GM06990 (cell line): ENCODE measurements around the gene SSBP3.

Experiments
- DNase-seq: peaks from one replicate; pipeline ENCODE4 v3.0.0-alpha.2; 2011; ENCODE audit not compliant: insufficient read length; ENCODE audit errors: extremely low read depth
- H3K27me3 ChIP-seq: replicated peaks from 2 replicates; pipeline ENCODE4 v1.6.0; 2011; ENCODE audit warnings: low read length; ENCODE audit not compliant: control insufficient read depth, insufficient read depth
- H3K36me3 ChIP-seq: 2 replicates; pipeline ENCODE4 v1.5.1; 2011; ENCODE audit warnings: low read length; ENCODE audit not compliant: control insufficient read depth, insufficient read depth
- H3K4me3 ChIP-seq: replicated peaks from 2 replicates; pipeline ENCODE4 v1.5.1; 2011; ENCODE audit warnings: low read depth, mild to moderate bottlenecking, control low read depth, low read length
- TF ChIP-seq, protein P1 (sequence below): IDR thresholded peaks from 2 replicates; pipeline ENCODE4 v1.5.1; 2011; ENCODE audit warnings: low read length, control low read depth, mild to moderate bottlenecking, inconsistent platforms; ENCODE audit not compliant: insufficient read depth, poor library complexity, severe bottlenecking

The SSBP3 gene

GRCh38 chr1:54401799-54402198, 4.4 kb downstream of the SSBP3 start:
- Histone ChIP-seq H3K4me3 (no peak overlapping the region), H3K27me3 (no peaks in the 10 kb centered on the region), H3K36me3 (peaks cover 9% of the 10 kb centered on the region)
- TF ChIP-seq, protein P1, sequence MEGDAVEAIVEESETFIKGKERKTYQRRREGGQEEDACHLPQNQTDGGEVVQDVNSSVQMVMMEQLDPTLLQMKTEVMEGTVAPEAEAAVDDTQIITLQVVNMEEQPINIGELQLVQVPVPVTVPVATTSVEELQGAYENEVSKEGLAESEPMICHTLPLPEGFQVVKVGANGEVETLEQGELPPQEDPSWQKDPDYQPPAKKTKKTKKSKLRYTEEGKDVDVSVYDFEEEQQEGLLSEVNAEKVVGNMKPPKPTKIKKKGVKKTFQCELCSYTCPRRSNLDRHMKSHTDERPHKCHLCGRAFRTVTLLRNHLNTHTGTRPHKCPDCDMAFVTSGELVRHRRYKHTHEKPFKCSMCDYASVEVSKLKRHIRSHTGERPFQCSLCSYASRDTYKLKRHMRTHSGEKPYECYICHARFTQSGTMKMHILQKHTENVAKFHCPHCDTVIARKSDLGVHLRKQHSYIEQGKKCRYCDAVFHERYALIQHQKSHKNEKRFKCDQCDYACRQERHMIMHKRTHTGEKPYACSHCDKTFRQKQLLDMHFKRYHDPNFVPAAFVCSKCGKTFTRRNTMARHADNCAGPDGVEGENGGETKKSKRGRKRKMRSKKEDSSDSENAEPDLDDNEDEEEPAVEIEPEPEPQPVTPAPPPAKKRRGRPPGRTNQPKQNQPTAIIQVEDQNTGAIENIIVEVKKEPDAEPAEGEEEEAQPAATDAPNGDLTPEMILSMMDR: no peak
- DNase-seq: no peak

DNA sequence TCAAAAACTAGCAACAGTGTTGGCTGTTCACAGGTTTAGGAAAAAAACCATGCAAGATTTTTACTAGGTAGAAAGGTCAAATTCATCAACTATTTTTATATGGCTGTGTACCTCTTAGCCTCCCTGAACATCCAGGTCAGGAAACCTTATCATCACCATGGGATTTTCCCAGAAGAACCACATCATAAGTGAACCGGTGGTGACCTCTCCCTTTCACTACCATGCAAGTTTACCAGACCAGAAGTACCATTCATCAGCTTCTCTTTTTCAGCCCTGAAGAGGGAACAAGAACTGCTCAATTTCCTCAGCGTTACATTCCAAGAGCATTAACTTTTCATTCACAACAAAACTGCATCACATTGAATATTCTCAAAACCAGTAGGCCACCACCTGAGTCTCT, 5.9 kb downstream of the SSBP3 start:
- TF ChIP-seq, protein P1: no peak
- no peaks in the 10 kb centered on the region for H3K27me3 ChIP-seq
- peaks cover 9% of the 10 kb centered on the region for H3K36me3 ChIP-seq
- no peak overlapping the region for H3K4me3 ChIP-seq
- no peak for DNase-seq

- H3K4me3 ChIP-seq: no peak overlapping the region
- H3K36me3 ChIP-seq: peaks cover 13% of the 10 kb centered on the region
- no peak for DNase-seq
- H3K27me3 ChIP-seq: no peaks in the 10 kb centered on the region
- TF ChIP-seq, protein P1: no peak
Measured at GRCh38 chr1:54399765-54400164, 6.4 kb downstream of the SSBP3 start.

DNA sequence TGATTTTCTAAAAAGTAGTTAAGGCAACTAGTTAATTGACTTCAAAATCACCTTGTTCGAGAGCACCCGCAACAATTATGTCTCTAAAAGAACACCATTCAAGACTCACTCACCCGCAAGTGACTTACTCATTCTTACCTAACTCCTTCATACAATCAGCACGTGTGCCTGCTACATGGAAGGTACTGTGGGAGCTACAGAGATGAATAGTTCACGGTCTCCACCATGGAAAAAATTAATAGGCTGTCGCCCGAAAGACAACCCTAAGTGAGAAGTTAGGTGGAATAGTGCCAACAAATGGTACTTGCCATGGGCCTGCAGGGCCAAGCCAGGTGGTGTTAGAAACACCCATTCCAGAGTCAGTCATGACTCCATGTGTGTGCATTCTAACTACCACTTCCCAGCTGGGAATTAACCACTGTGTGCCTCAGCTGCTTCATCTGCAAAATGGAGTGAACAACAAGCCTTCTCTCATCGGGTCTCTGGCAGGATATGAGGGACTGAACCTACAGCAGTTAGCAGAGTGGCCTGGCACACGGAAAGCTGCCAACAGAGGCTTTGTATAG, 7.1 kb downstream of the SSBP3 start:
- H3K36me3 ChIP-seq: peaks cover 13% of the 10 kb centered on the region
- H3K27me3 ChIP-seq: no peaks in the 10 kb centered on the region
- TF ChIP-seq, protein P1: no peak
- DNase-seq: no peak
- H3K4me3 ChIP-seq: no peak overlapping the region

DNA sequence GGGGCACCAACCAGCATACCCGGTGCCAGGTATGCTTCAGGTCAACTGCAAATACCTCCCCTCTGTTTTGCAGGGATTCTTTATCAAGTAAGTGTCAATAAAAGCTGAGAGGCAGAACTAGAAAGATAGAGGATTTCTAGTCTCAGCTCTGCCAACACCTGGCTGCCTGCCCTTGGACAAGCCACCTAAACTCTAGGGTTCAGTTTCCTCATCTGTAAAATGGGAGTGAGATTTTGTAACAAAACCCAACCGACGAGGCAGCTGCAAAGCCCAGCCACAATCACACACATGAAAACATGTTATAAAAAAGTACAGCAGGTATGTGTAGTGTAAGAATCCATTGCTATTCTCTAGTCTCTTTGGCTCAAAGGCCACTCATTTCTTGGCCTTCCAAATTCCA, 8.2 kb downstream of the SSBP3 start:
- H3K4me3 ChIP-seq: no peak overlapping the region
- H3K36me3 ChIP-seq: peaks cover 16% of the 10 kb centered on the region
- TF ChIP-seq, protein P1: no peak
- no peaks in the 10 kb centered on the region for H3K27me3 ChIP-seq
- DNase-seq: no peak

GRCh38 chr1:54397090-54397591, 9.1 kb downstream of the SSBP3 start:
- DNase-seq: no peak
- Histone ChIP-seq H3K27me3 (no peaks in the 10 kb centered on the region), H3K36me3 (peaks cover 16% of the 10 kb centered on the region), H3K4me3 (no peak overlapping the region)
- TF ChIP-seq, protein P1: no peak
